GM18502 (cell line): ENCODE measurements around the gene CACNA1H.
"Not testable (repeated sequence)": the region's sequence is repeated elsewhere in the genome, so short reads cannot be mapped to it uniquely, and the experiment has no call there.

Experiments used
- ATAC-seq: cut with Tn5 transposase; IDR thresholded peaks from one replicate; pipeline ENCODE4 v1.9.1; 2021; ENCODE audit warnings: mild to moderate bottlenecking; ENCODE audit not compliant: unreplicated experiment, poor library complexity

CACNA1H gene

DNA sequence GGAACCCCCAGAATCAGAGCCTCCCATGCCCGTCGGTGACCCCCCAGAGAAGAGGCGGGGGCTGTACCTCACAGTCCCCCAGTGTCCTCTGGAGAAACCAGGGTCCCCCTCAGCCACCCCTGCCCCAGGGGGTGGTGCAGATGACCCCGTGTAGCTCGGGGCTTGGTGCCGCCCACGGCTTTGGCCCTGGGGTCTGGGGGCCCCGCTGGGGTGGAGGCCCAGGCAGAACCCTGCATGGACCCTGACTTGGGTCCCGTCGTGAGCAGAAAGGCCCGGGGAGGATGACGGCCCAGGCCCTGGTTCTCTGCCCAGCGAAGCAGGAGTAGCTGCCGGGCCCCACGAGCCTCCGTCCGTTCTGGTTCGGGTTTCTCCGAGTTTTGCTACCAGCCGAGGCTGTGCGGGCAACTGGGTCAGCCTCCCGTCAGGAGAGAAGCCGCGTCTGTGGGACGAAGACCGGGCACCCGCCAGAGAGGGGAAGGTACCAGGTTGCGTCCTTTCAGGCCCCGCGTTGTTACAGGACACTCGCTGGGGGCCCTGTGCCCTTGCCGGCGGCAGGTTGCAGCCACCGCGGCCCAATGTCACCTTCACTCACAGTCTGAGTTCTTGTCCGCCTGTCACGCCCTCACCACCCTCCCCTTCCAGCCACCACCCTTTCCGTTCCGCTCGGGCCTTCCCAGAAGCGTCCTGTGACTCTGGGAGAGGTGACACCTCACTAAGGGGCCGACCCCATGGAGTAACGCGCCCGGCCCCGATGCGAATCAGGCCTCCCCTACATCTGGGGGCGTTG lies 68.1 kb downstream of the CACNA1H start:
- no peak for ATAC-seq

DNA sequence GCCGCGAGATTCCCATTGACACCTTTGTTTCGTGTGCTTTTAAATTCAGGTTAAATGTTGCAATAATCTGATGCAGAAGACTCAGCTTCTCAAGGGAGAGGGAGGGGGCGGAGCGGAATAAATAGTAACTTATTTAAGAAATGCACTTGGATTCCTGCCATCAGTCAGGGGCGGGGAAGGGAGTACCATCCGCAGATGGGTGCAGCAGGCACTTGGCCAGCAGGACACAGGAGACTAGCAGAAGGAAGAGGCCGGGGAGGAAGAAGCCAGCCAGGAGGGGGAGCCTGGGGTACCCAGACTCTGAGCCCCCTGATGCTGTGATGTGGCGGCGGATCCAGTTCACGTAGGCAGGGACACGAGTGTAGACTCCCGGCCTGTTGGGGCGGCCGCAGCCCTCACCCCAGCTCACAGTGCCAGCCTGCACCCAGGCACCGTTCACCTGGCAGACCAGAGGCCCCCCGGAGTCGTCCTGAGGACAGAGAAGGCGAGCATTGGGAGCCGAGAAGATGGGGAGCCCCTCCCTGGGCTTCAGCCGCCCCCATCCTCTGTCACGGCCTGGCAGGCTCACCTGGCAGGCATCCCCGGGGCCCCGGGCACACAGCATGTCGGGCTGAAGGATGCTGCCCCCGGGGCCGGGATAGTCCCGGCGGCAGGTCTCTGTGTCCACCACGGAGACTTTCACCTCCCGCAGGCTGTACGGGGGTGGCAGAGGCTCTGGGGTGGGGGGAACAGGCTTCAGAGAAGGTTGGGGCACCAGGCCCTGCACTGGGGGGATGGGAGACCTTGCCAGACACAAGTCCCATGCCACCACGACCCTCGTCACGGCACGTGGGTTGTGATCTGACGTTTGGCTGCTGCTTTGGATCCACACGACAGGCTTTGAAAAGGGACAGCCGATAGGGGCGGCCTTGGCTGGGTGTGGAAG lies 69.0 kb downstream of the CACNA1H start:
- no peak for ATAC-seq

DNA sequence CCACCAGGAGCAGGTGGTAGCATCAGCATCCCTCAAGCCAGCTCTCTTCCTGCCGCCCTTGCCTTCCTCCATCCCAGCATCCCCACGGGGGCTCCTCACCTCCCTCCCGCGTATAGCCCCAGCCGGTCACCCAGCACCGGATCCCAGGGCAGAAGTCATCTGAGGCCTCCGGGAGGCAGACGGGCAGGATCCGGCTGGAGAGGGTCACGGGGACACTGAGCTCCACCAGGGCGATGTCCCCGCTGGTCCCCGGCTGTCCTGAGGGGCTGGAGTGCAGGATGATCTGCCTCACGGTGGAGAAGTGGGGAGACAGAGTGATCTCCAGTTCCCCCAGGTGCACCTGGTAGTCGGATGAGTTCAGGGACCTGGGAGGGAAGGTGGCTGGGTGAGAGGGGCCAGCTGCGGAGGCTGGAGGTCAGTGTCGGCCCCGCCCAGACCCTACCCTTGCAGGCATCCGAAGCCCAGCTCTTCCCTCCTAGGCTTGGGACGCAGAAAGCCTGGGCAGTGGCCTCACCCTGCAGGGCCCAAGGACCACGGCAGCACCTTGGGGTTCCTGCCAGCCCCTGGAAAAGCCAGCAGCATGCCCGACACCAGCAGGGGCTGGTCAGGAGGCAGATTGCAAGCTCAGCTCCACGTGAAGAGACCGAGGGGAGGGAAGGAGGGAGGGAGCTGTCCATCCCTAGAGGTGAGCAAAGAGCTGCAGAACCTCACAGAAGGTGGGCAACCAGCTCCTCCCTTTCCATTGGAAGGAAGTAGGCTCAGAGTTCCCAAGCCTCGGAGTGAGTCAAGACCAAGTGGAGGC lies 69.8 kb downstream of the CACNA1H start:
- no peak for ATAC-seq

DNA sequence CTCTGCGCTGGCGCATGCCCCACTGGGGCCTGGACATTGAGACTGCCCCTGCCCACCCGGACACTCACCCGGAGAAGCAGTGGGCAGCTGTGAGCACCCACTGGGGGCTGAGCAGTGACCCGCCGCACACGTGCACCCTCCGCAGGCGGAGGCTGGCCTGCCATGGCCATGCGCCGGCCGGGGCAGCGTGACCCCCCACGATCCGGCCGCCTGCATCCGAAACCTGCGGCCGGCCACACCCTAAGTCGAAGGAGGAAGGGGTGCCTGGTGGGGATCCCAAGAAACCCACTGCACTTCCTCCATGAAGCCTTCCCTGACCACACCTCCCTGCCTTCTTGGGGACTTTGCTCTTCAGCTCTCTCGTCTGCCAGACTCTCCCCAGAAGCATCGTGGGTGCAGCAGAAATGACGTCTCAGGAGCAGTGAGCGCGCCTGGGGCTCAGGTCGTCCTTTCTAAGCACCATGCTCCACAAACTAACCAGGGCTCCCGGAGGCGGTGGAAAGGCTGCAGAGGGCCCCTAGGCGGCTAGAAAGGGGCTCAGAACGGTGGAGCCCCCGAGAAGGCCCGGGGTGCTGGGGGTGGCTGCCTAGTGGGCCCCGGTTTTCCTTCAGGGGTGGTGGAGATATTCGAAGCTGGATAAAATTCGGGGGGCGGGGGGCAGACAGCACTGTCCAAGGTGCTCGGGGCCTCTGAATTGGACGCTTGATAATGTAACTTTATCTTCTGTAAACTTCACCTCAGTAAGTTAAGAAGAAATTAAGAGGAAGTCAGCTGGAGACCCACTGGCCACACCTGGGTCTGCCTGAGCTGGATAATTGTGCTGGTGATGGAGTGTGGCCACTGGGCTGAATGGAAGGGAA lies 70.7 kb downstream of the CACNA1H start:
- ATAC-seq = no peak

DNA sequence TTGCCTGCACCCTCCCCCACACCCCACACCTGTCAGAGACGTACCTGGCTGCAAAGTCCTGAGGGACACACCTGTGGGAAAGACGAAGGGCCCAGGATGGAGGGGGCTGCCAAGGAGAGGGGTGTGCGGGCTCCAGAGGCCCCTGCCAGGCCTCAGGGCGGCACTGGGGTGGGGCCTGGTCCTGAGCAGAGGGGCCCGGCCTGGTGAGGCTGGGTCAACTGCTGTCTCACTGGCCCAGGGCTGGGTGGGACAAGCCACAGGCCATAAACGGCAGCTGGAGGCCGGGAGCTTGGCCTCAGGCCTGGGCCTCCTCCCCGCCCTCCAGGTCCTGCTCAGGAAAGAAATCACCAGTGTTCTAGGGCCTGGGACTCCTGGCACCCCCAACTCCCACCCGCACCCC lies 71.7 kb downstream of the CACNA1H start:
- no peak for ATAC-seq

DNA sequence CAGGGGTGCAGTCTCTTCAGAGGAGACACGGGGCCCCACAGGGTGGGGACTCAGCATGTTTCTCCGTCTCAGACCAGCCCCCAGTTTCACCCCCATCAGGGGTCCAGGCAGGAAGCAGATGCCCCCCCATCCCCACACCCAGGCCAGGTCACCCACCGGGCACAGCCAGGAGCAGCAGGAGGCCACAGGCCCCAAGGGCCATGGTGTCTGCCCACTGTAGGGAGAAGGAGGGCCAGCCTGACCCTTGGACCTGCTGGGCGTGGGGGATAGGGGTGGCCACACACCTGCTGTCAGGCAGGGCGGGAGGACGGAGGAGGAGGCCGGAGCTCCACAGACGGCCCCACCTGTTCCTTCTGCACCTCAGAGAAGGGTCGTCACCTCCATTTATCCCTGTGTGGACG lies 72.1 kb downstream of the CACNA1H start, which contains the start of gene TPSG1:
TPSG1 (minus strand) TSS at position 218 of the 401 bp plus-strand sequence; CDS start at position 202, 16 bp downstream.
- ATAC-seq = no peak

DNA sequence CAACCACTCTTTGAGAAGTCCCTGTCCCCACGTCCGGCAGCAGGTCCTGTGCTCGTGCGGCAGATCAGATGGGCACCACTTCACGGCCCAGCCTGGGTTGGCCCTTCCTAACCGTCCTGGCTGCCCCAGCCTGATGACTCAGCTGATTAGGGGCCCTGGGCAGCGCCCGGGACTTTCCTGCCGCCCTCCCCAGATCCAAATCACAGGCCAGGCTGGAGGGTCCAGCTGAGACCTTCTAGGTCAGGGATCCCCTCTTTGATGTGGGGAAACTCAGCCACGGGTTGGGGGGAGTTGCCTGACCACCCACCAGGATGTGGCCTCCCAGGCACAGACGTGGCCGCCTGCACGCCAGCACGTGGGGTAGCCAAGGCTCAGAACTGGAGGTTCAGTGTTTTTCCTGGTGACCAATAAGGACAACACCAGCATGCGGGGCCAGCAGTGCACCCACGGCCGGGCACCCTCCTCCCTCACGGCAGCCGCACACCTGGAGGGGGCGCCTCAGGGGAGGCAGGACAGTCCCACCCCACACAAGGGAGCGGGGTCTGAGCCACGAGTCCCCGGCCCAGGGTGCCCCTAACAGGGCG lies 72.9 kb downstream of the CACNA1H start:
- not testable (repeated sequence) for ATAC-seq

DNA sequence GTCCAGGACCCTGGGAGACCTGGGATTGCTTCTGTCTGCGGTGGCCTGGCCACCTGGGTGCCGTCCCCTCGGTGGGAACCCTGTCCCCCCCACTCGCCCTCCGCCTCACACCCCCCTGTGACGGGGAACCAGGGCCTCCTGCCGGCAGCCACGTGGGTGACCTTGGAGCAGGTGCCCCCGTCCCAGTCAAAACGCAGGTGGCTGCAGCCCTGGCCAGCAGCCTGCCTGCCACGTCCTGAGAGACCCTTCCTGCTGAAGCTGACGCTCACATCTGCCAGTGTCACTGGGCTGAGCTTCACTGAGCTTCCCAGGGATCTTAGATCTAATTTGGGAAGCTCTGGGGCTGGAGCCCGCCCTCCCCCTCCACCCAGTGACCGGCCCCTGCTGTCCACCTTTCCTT lies 73.8 kb downstream of the CACNA1H start:
- not testable (repeated sequence) for ATAC-seq

DNA sequence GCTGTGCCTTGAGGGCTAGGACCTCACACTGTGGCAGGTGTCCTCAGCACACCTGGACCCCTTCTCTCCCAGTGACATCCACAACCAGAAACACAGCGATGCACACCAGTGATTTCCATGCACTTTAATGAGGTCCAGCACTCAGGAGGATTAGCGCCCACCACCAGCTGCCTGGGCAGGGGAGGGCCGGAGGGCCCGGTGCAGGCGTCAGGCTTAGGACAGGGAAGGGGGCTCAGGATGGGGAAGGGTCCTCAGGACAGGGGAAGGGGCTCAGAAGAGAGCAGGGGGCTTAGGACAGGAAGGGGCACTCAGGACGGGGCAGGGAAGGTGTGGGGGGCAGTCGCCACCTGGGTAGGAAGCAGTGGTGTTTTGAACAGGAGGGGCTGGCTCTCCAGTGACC lies 75.3 kb downstream of the CACNA1H start:
- ATAC-seq = not testable (repeated sequence)

DNA sequence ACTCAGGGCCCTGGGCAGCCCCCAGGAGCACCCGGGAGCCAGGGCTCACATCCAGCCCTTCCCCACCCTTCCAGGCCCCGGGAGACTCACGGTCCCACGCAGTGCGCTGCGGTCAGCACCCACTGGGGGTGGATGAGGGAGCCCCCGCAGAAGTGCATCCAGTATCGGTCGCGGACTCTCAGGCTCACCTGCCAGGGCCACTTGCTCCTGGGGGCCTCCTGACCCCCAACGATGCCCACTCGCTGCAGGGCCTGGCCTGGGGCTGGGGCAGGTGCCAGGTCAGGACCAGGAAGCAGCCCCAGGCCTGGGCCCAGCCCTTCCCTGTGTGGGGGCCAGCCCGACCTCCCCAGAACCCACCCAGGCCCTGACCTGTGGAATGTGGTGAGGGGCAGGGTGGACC lies 76.6 kb downstream of the CACNA1H start:
- ATAC-seq = not testable (repeated sequence)

DNA sequence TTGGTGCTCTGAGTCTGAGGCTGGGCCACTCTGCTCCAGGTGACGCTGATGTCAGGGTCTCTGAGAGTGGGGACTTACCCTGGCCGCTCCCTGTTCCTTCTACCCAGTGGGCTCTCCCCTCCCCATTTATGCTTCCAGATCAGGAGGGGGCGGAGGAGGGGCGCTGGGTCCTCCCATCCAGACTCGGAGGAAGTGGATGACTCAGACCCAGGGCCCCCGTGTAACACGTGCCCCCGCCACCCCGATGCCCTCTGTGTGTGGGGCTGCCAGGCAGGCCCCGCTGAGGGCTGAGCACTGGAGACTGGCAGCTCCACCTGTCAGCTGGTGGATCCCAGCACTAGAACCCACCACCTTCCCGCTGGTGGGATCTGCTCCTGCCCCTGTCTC lies 77.2 kb downstream of the CACNA1H start, which contains the start of gene TPSB2:
TPSB2 (minus strand) TSS at position 101 of the 387 bp plus-strand sequence. CDS start 233 bp downstream, outside the sequence.
- ATAC-seq = not testable (repeated sequence)

DNA sequence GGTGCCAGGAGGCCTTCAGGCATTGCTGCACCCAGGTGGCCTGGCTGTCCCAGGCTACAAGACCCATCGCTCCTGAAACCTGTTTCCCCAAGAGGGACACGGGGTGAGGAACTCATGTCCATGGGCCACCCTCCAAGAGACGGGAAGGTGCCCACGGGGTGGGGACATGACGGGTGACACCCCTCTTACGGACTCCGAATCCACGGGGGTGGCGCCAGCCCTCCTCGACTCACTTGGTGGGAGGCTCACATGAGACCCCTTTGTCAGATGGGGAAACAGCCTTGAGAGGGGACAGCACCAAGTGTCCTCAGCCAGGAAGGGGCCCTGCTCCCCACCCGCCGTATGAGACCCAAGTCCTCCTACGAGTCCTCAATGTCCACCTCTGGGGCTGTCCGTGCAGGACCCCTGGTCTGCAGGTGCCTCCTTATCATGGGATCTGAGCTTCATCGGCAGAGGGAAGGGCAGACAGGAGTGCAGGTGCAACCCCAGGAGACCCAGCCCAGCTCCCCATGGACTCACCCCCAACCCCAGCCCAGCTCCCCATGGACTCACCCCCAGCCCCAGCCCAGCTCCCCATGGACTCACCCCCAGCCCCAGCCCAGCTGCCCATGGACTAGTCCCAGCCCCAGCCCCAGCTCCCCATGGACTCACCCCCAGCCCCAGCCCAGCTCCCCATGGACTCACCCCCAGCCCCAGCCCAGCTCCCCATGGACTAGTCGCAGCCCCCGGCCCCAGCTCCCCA lies 77.7 kb downstream of the CACNA1H start:
- ATAC-seq = not testable (repeated sequence)

DNA sequence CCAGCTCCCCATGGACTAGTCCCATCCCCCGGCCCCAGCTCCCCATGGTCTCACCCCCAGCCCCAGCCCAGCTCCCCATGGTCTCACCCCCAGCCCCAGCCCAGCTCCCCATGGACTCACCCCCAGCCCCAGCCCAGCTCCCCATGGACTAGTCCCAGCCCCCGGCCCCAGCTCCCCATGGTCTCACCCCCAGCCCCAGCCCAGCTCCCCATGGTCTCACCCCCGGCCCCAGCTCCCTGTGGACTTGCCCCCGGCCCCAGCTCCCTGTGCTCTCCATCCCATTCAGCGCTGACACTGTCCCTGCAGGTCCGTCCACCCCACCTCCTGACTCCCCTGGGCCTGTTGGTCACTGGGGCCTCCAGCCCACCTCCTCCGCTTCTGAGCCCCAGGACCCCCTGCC lies 78.4 kb downstream of the CACNA1H start:
- not testable (repeated sequence) for ATAC-seq

DNA sequence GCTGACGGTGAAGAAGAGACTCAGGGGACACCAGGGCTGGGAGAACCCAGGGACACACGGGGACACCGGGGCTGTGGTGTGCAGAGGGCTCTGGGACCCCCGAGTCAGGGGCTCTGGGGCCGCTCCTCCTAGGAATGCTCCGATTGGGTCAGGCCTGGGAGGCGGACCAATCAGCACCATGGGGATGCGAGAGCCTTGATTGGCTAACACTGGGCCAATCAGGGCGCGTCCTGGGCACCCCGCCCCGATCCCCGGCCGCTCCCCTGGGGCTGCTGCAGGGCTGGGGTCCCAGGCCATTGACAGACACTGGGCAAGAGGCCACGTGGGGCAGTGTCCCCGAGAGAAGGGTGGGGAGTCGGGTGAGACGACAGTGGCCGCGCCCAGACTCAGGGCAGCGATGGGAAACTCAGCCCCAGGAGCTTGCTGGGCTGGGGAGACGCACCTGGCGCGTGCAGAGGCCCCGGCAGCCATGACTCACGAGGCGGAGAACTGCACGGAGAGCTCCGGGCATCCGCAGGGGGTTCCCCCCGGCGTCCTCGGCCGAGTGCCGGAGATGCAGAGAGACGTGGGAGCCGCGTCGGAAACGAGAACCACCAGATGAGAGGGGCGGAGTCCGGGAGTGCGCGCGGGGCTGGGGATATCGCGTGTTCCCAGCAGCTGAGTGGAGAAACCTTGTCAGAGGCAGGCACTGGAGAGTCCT lies 79.3 kb downstream of the CACNA1H start:
- ATAC-seq = not testable (repeated sequence)

DNA sequence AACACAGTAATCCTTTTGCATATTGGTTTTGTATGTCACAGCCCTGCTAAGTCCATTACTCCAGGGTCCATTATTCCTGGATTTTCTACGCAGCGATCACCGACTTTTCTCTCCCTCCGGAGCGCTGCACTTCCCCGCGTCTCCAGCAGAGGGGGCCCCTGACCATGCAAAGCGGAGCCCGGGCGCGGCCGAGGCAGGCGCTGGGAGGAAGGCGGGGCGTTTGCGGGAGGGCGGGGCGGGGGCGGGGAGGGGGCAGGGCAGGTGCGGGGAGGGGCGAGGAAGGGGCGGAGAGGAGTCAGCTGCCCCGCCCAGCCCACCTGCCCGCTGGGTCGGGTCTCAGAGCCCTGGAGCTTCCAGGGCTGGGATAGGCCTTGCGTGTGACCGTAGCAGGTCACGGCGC lies 83.8 kb downstream of the CACNA1H start:
- ATAC-seq = not testable (repeated sequence)

DNA sequence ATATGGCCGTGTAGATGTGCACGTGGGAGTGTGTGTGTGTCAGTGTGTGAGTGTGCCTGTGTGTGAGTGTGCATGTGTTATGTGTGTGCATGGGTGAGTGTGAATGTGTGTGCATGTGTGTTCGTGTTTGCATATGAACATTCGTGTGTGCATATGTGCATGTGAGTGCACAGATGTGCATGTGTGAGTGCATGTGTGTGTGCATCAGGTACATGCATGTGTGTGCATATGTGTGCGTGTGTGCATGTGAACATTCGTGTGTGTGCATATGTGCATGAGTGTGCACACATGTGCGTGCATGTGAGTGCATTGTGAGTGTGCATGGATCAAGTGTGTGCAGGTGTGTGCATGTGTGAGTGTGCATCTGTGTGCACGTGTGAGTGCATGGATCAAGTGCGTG lies 85.1 kb downstream of the CACNA1H start:
- ATAC-seq = no peak

DNA sequence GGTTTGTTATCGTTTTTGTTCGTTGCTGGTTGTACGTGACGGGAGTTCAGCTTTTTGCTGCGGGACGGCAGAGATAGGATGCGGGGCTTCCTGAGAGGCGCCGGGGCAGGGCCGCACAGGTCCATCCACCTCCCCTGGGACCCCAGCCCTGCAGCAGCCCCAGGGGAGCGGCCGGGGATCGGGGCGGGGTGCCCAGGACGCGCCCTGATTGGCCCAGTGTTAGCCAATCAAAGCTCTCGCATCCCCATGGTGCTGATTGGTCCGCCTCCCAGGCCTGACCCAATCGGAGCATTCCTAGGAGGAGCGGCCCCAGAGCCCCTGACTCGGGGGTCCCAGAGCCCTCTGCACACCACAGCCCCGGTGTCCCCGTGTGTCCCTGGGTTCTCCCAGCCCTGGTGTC lies 86.0 kb downstream of the CACNA1H start:
- not testable (repeated sequence) for ATAC-seq

DNA sequence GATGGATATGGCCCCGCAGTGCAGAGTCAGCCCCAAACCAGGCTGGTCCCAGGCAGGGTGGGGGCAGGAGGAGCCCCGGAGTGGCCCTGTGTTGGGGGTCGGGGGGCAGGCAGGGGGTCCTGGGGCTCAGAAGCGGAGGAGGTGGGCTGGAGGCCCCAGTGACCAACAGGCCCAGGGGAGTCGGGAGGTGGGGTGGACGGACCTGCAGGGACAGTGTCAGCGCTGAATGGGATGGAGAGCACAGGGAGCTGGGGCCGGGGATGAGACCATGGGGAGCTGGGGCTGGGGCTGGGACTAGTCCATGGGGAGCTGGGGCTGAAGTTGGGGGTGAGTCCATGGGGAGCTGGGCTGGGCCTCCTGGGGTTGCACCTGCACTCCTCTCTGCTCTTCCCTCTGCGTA lies 86.7 kb downstream of the CACNA1H start:
- not testable (repeated sequence) for ATAC-seq
